IMR-90 (cell line): Measurements from ENCODE around the gene CDH22. TPM values are rescaled to one million over a fixed set of nuclear protein-coding genes. Genes with fewer than 3 reads are reported as not detected.

Source experiments
- ATAC-seq: fragments of 200-7000 bp; cut with Tn5 transposase; 2 replicates; pipeline ENCODE4 v1.9.1; 2020; ENCODE audit warnings: low read depth, mild to moderate bottlenecking, moderate library complexity
- BruUV-seq: library from RNA; stranded (reverse); fragments of 400-500 nt; replicated peaks from 2 replicates; lab custom pipeline; 2021; lab: Mats Ljungman, UMichigan
- CTCF ChIA-PET: fragments of 300-600 bp; formaldehyde crosslinking; extraction: SDS; loops from one replicate; lab custom pipeline; 2021; ENCODE audit warnings: antibody characterized with exemption; lab: Yijun Ruan, JAX
- POLR2A ChIA-PET: fragments of 300-600 bp; sonication (Branson Sonifier 250); formaldehyde crosslinking; loops from one replicate; lab custom pipeline; 2022; ENCODE audit warnings: antibody characterized with exemption; ENCODE audit not compliant: unreplicated experiment; lab: Charles Lee
- DNase-seq: peaks from one replicate; pipeline ENCODE4 v3.0.0; 2013
- H2AFZ ChIP-seq: replicated peaks from 2 replicates; pipeline ENCODE3; 2013; ENCODE audit warnings: low read length, mild to moderate bottlenecking; ENCODE audit not compliant: poor library complexity
- H2AK5ac ChIP-seq: 2 replicates; pipeline ENCODE4 v1.6.1; 2013; ENCODE audit warnings: low read depth, low read length, inconsistent platforms
- H2AK9ac ChIP-seq: replicated peaks from 2 replicates; pipeline ENCODE3; 2013; ENCODE audit warnings: mild to moderate bottlenecking, low read depth, low read length, moderate library complexity; ENCODE audit not compliant: poor library complexity
- H2BK120ac ChIP-seq: 2 replicates; pipeline ENCODE4 v1.6.1; 2013; ENCODE audit warnings: low read depth, low read length, inconsistent platforms
- H2BK15ac ChIP-seq: 3 replicates; pipeline ENCODE4 v1.6.1; 2013; ENCODE audit warnings: low read depth, low read length, inconsistent platforms
- H2BK20ac ChIP-seq: 2 replicates; pipeline ENCODE4 v1.6.1; 2013; ENCODE audit warnings: low read depth, mild to moderate bottlenecking, inconsistent platforms, low read length, moderate library complexity
- H2BK5ac ChIP-seq: 2 replicates; pipeline ENCODE4 v1.6.1; 2013; ENCODE audit warnings: mild to moderate bottlenecking, low read depth, low read length, inconsistent platforms; ENCODE audit not compliant: poor library complexity, severe bottlenecking
- H3K14ac ChIP-seq: replicated peaks from 2 replicates; pipeline ENCODE4 v1.6.1; 2013; ENCODE audit warnings: low read depth, low read length, inconsistent platforms
- H3K18ac ChIP-seq: 2 replicates; pipeline ENCODE4 v1.6.1; 2013; ENCODE audit warnings: low read depth, low read length, control low read depth
- H3K23ac ChIP-seq: 2 replicates; pipeline ENCODE4 v1.6.1; 2013; ENCODE audit warnings: low read depth, low read length, inconsistent platforms
- H3K27ac ChIP-seq: 2 replicates; pipeline ENCODE4 v1.5.1; 2013; ENCODE audit warnings: mild to moderate bottlenecking, control low read depth, low read length; ENCODE audit not compliant: insufficient read depth
- H3K27me3 ChIP-seq: 2 replicates; pipeline ENCODE4 v1.6.1; 2013; ENCODE audit warnings: low read length; ENCODE audit not compliant: control insufficient read depth, insufficient read depth
- H3K36me3 ChIP-seq: 2 replicates; pipeline ENCODE4 v1.6.1; 2013; ENCODE audit warnings: low read length, mixed read lengths; ENCODE audit not compliant: control insufficient read depth, insufficient read depth
- H3K4ac ChIP-seq: 2 replicates; pipeline ENCODE4 v1.6.1; 2013; ENCODE audit warnings: low read depth, low read length, inconsistent platforms
- H3K4me1 ChIP-seq: 2 replicates; pipeline ENCODE4 v1.6.1; 2013; ENCODE audit warnings: low read length, mixed read lengths; ENCODE audit not compliant: control insufficient read depth, insufficient read depth
- H3K4me2 ChIP-seq: 2 replicates; pipeline ENCODE4 v1.6.1; 2013; ENCODE audit warnings: low read depth, mild to moderate bottlenecking, control low read depth, low read length, moderate library complexity
- H3K4me3 ChIP-seq: 2 replicates; pipeline ENCODE4 v1.5.1; 2013; ENCODE audit warnings: low read depth, mild to moderate bottlenecking, control low read depth, low read length, moderate library complexity; ENCODE audit not compliant: insufficient read depth
- H3K56ac ChIP-seq: 2 replicates; pipeline ENCODE4 v1.6.1; 2013; ENCODE audit warnings: low read length, inconsistent platforms; ENCODE audit not compliant: insufficient read depth; ENCODE audit errors: extremely low read depth
- H3K79me1 ChIP-seq, 2 experiments: 2 replicates each; pipeline ENCODE4 v1.6.1; 2013; ENCODE audit warnings: low read length in 2 of 2, inconsistent platforms in 1 of 2, low read depth in 1 of 2
- H3K9ac ChIP-seq: 2 replicates; pipeline ENCODE4 v1.6.1; 2013; ENCODE audit warnings: low read depth, low read length, control low read depth
- H3K9me1 ChIP-seq: 2 replicates; pipeline ENCODE4 v1.6.1; 2013; ENCODE audit warnings: low read length, inconsistent platforms; ENCODE audit not compliant: insufficient read depth
- H3K9me3 ChIP-seq: 2 replicates; pipeline ENCODE4 v1.6.1; 2013; ENCODE audit warnings: low read length; ENCODE audit not compliant: control insufficient read depth, insufficient read depth
- H4K20me1 ChIP-seq: 2 replicates; pipeline ENCODE4 v1.6.1; 2013; ENCODE audit warnings: low read length, inconsistent platforms; ENCODE audit not compliant: insufficient read depth
- H4K5ac ChIP-seq: 2 replicates; pipeline ENCODE4 v1.6.1; 2013; ENCODE audit warnings: mild to moderate bottlenecking, low read depth, low read length, control low read depth
- H4K8ac ChIP-seq, 2 experiments: 2 replicates each; pipeline ENCODE4 v1.6.1; 2013; ENCODE audit warnings: low read depth in 2 of 2, low read length in 2 of 2, control low read depth in 1 of 2, inconsistent platforms in 1 of 2
- H4K91ac ChIP-seq: 2 replicates; pipeline ENCODE4 v1.6.1; 2013; ENCODE audit warnings: low read depth, low read length, inconsistent platforms; ENCODE audit not compliant: insufficient read depth
- CHD1 ChIP-seq: IDR thresholded peaks from 2 replicates; pipeline ENCODE4 v1.6.1; 2012; ENCODE audit warnings: low read depth, low read length, improper control_type of control experiment
- MAZ ChIP-seq: IDR thresholded peaks from 2 replicates; pipeline ENCODE4 v1.6.1; 2012; ENCODE audit warnings: low read depth, mild to moderate bottlenecking, low read length, improper control_type of control experiment, moderate library complexity, borderline replicate concordance
- RAD21 ChIP-seq: IDR thresholded peaks from 2 replicates; pipeline ENCODE4 v1.6.1; 2012; ENCODE audit warnings: low read length, improper control_type of control experiment
- RFX5 ChIP-seq: IDR thresholded peaks from 2 replicates; pipeline ENCODE4 v1.8.0; 2012; ENCODE audit warnings: low read depth, mild to moderate bottlenecking, low read length, moderate library complexity
- WGBS, 2 experiments: methylation state at CpG; one replicate each; pipeline versions ENCODE4 v1.1.5 to v1.1.7; 2013; ENCODE audit warnings: missing lambda C conversion rate in 2 of 2; ENCODE audit not compliant: insufficient read length in 1 of 2; ENCODE audit errors: extremely low coverage in 2 of 2; 5-methylcytosine and 5-hydroxymethylcytosine counted together
- dilution Hi-C: fragments of 300-500 bp; cut with HindIII; formaldehyde crosslinking; loops from one replicate; pipeline ENCODE4 v1.14.3; 2018; ENCODE audit warnings: low sequenced_read_pairs; ENCODE audit not compliant: unreplicated experiment
- in situ Hi-C: fragments of 300-500 bp; cut with MboI; formaldehyde crosslinking; loops from 3 replicates; pipeline ENCODE4 v1.14.3; 2019; ENCODE audit warnings: low sequenced_read_pairs, inconsistent platforms, mixed read lengths
- intact Hi-C: fragments of 100-400 bp; cut with micrococcal nuclease; formaldehyde crosslinking; loops from 2 replicates; pipeline ENCODE4 v1.10.0; 2022
- polyA plus RNA-seq, 3 experiments: library from polyadenylated mRNA; depleted of rRNA; stranded (reverse); fragments of >200 nt; gene quantifications; 2 replicates each; pipeline ENCODE4 v1.2.3, GENCODE V29; 2012; ENCODE audit warnings: low replicate concordance in 1 of 3
- total RNA-seq: library from RNA; depleted of rRNA; stranded (reverse); fragments of >200 nt; gene quantifications from 2 replicates; pipeline ENCODE4 v1.2.3, GENCODE V29; 2012
- TF ChIP-seq, protein P1 (sequence below): fragments of 150-350 bp; IDR thresholded peaks from 2 replicates; pipeline ENCODE4 v1.6.1; 2016; ENCODE audit warnings: low read depth, mild to moderate bottlenecking, low read length, moderate library complexity, borderline replicate concordance

The CDH22 gene
- total and polyA plus RNA-seq, 2 of the 4 experiments (the other 2 are of a cell fraction): not detected

DNA sequence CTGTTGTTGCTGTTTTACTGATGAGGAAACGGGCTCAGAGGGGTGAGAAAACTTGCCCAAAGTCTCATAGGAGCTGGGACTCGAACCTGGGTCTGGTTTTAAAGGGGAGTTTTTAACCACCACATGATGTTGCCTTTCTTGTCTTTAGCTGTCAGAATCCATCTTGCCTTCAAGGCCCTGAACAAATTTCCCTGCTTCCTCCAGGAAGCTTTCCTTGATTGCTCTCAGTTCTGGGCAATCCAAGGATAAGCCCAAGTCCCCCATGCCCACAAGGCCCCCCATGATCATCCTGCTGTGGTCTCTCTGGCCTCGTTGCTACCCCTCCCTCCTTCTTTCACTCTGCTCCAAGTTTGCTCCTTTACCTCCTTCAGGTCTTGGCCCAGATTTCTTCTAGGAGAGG lies 116.7 kb downstream of the CDH22 start:
- H3K9ac ChIP-seq: no peak overlapping the region
- in situ Hi-C loops: no loop called here
- POLR2A ChIA-PET: no interaction called here
- no peak overlapping the region for H2BK5ac ChIP-seq
- BruUV-seq: no TSS peak
- H2BK120ac ChIP-seq: no peak overlapping the region
- H3K27ac ChIP-seq: no peak overlapping the region
- H4K91ac ChIP-seq: no peak overlapping the region
- H4K20me1 ChIP-seq: no peaks in the 10 kb centered on the region; the same call in 1 of the 2 replicates
- no peak overlapping the region for H2AK9ac ChIP-seq
- no peak overlapping the region for H3K18ac ChIP-seq
- H3K79me1 ChIP-seq: no peaks in the 10 kb centered on the region
- H3K9me1 ChIP-seq: no peaks in the 10 kb centered on the region
- no peak overlapping the region for H3K56ac ChIP-seq
- DNase-seq (no peak), ATAC-seq (no peak)
- CTCF ChIA-PET: no interaction called here
- H3K36me3 ChIP-seq: no peaks in the 10 kb centered on the region
- no peak overlapping the region for H4K8ac ChIP-seq
- peaks cover 13% of the 10 kb centered on the region for H3K27me3 ChIP-seq
- no peak overlapping the region for H3K4me2 ChIP-seq
- no peak for TF ChIP-seq RFX5
- no peak for TF ChIP-seq RAD21
- TF ChIP-seq, protein P1, sequence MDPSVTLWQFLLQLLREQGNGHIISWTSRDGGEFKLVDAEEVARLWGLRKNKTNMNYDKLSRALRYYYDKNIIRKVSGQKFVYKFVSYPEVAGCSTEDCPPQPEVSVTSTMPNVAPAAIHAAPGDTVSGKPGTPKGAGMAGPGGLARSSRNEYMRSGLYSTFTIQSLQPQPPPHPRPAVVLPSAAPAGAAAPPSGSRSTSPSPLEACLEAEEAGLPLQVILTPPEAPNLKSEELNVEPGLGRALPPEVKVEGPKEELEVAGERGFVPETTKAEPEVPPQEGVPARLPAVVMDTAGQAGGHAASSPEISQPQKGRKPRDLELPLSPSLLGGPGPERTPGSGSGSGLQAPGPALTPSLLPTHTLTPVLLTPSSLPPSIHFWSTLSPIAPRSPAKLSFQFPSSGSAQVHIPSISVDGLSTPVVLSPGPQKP: no peak
- no peak for TF ChIP-seq CHD1
- TF ChIP-seq MAZ: no peak
- H2BK20ac ChIP-seq: no peak overlapping the region
- no peak overlapping the region for H2AFZ ChIP-seq
- H3K14ac ChIP-seq: no peak overlapping the region
- no peak overlapping the region for H4K5ac ChIP-seq
- no peaks in the 10 kb centered on the region for H3K9me3 ChIP-seq
- H2AK5ac ChIP-seq: no peak overlapping the region
- intact Hi-C loops: no loop called here
- no CpG with 5 or more reads among the region's 3 CpGs for WGBS, 2 experiments
- no peak overlapping the region for H3K4ac ChIP-seq
- dilution Hi-C loops: no loop called here
- H3K4me1 ChIP-seq: no peaks in the 10 kb centered on the region
- H2BK15ac ChIP-seq: no peak overlapping the region
- H3K4me3 ChIP-seq: no peak overlapping the region
- no peak overlapping the region for H3K23ac ChIP-seq
